Stimulated activated CD8-positive, alpha-beta memory T cell treated with anti-CD3 and anti-CD28 coated beads, Interleukin-7, amount 100 ng/mL, for 1 hour (primary cell): Measurements from ENCODE around the gene CTRB1.

Source experiments
- DNase-seq, 2 donors: peaks; one replicate each; pipeline ENCODE4 v3.0.0-alpha.2; 2020; ENCODE audit warnings: low read depth in 2 of 2

CTRB1 gene

GRCh38 chr16:75225678-75226515, 7.1 kb downstream of the CTRB1 start:
- no peak for DNase-seq

- DNase-seq, result no peak
These were observed 8.0 kb downstream of the CTRB1 start for GRCh38 chr16:75226550-75227360.

GRCh38 chr16:75227361-75228142, 8.8 kb downstream of the CTRB1 start:
- no peak for DNase-seq

- DNase-seq, result no peak
These were observed 9.6 kb downstream of the CTRB1 start for GRCh38 chr16:75228143-75228976.

- DNase-seq, result no peak
These were observed 10.6 kb downstream of the CTRB1 start for GRCh38 chr16:75229172-75230031.

GRCh38 chr16:75230471-75231110, 11.8 kb downstream of the CTRB1 start:
- no peak for DNase-seq

- DNase-seq, result no peak
These were observed 12.8 kb downstream of the CTRB1 start for GRCh38 chr16:75231570-75231969.

GRCh38 chr16:75233611-75233938, 14.8 kb downstream of the CTRB1 start:
- DNase-seq, result no peak

GRCh38 chr16:75234856-75235696, 16.3 kb downstream of the CTRB1 start:
- DNase-seq, result no peak

- no peak for DNase-seq
These were observed 17.0 kb downstream of the CTRB1 start for GRCh38 chr16:75235721-75236193.

GRCh38 chr16:75236232-75236631, 17.4 kb downstream of the CTRB1 start:
- no peak for DNase-seq

- DNase-seq, result no peak
These were observed 18.1 kb downstream of the CTRB1 start for GRCh38 chr16:75236736-75237397.

GRCh38 chr16:75237398-75238131, 18.8 kb downstream of the CTRB1 start:
- no peak for DNase-seq

- DNase-seq, result no peak
These were observed 19.5 kb downstream of the CTRB1 start for GRCh38 chr16:75238132-75238852.

GRCh38 chr16:75238853-75239541, 20.2 kb downstream of the CTRB1 start:
- no peak for DNase-seq

GRCh38 chr16:75239542-75240122, 20.8 kb downstream of the CTRB1 start:
- no peak for DNase-seq
